ENCODE data around the gene TRPC4. TPM values are rescaled to one million over a fixed set of nuclear protein-coding genes. Genes with fewer than 3 reads are reported as not detected.
A peak's percentile ranks its signal among the peaks of the same experiment; 100 is the strongest.

TRPC4 gene
- polyA plus RNA-seq, 1 donor from 2014 or later = 8.8 TPM

DNA sequence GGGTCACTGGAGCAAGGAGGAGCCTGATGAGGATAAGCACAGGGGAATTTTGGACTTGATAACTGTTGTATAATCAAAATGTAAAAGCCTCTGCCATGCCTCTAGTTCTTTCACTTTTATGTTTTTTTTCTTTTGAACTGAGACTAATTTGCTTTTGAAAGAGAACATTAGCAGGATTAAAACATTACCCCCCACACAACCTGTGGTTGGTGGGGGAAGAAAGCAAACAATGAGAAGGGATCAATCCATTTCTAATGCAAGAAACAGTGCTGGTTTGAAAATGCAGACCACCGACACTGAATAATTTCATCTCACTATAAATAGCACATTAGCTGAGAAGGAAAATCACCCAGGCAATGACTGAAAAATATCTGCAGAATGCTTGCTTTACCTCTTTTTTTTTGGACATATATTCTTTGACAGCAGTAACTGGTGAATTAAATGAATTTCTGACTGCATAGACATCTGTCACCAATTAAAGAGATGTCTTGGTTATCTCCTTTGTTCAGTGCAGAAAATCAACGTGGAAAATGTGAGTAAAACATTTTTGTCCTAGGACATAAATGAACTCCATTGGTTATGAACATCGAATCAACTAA lies 48.6 kb upstream of the TRPC4 start:
- peak overlapping the region; percentile 53 for H3K4me3 ChIP-seq (ENCODE audit: low read length)
- H3K4me2 ChIP-seq (ENCODE audit: low read length) = peak overlapping the region; percentile 58
- no peaks in the 10 kb centered on the region for H3K9me2 ChIP-seq (ENCODE audit: insufficient read depth, low read length)
- peak overlapping the region; percentile 84 for H3K27ac ChIP-seq (ENCODE audit: low read length)
- H2AFZ ChIP-seq (ENCODE audit: low read depth, low read length) = peak overlapping the region; percentile 37
- TF ChIP-seq EP300 (conservative IDR thresholded peaks at IDR 0.05; ENCODE audit: poor library complexity, severe bottlenecking) = peak; percentile 79
- peak; percentile 52 for TF ChIP-seq RAD21 (conservative IDR thresholded peaks at IDR 0.05)
- no peak for TF ChIP-seq MXI1 (conservative IDR thresholded peaks at IDR 0.05; ENCODE audit: poor library complexity, severe bottlenecking)
- TF ChIP-seq, protein P1, sequence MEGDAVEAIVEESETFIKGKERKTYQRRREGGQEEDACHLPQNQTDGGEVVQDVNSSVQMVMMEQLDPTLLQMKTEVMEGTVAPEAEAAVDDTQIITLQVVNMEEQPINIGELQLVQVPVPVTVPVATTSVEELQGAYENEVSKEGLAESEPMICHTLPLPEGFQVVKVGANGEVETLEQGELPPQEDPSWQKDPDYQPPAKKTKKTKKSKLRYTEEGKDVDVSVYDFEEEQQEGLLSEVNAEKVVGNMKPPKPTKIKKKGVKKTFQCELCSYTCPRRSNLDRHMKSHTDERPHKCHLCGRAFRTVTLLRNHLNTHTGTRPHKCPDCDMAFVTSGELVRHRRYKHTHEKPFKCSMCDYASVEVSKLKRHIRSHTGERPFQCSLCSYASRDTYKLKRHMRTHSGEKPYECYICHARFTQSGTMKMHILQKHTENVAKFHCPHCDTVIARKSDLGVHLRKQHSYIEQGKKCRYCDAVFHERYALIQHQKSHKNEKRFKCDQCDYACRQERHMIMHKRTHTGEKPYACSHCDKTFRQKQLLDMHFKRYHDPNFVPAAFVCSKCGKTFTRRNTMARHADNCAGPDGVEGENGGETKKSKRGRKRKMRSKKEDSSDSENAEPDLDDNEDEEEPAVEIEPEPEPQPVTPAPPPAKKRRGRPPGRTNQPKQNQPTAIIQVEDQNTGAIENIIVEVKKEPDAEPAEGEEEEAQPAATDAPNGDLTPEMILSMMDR (IDR thresholded peaks at IDR 0.05; ENCODE audit: poor library complexity, severe bottlenecking) = no peak
- no peak for TF ChIP-seq TAF1 (IDR thresholded peaks at IDR 0.05; ENCODE audit: low read depth)
- TF ChIP-seq EZH2 (IDR thresholded peaks at IDR 0.05; ENCODE audit: borderline replicate concordance, insufficient read depth, low read length, poor library complexity, severe bottlenecking) = no peak
- TF ChIP-seq, protein P2, sequence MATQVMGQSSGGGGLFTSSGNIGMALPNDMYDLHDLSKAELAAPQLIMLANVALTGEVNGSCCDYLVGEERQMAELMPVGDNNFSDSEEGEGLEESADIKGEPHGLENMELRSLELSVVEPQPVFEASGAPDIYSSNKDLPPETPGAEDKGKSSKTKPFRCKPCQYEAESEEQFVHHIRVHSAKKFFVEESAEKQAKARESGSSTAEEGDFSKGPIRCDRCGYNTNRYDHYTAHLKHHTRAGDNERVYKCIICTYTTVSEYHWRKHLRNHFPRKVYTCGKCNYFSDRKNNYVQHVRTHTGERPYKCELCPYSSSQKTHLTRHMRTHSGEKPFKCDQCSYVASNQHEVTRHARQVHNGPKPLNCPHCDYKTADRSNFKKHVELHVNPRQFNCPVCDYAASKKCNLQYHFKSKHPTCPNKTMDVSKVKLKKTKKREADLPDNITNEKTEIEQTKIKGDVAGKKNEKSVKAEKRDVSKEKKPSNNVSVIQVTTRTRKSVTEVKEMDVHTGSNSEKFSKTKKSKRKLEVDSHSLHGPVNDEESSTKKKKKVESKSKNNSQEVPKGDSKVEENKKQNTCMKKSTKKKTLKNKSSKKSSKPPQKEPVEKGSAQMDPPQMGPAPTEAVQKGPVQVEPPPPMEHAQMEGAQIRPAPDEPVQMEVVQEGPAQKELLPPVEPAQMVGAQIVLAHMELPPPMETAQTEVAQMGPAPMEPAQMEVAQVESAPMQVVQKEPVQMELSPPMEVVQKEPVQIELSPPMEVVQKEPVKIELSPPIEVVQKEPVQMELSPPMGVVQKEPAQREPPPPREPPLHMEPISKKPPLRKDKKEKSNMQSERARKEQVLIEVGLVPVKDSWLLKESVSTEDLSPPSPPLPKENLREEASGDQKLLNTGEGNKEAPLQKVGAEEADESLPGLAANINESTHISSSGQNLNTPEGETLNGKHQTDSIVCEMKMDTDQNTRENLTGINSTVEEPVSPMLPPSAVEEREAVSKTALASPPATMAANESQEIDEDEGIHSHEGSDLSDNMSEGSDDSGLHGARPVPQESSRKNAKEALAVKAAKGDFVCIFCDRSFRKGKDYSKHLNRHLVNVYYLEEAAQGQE (IDR thresholded peaks at IDR 0.05; ENCODE audit: borderline replicate concordance) = peak; percentile 12
- TF ChIP-seq POLR2AphosphoS5 (IDR thresholded peaks at IDR 0.05) = peak; percentile 20
- TF ChIP-seq SMC3 (conservative IDR thresholded peaks at IDR 0.05; ENCODE audit: poor library complexity) = no peak
- no peaks in the 10 kb centered on the region for H4K20me1 ChIP-seq (ENCODE audit: insufficient read depth)
- no peaks in the 10 kb centered on the region for H3K27me3 ChIP-seq (ENCODE audit: insufficient read depth, low read depth, low read length)
- no peaks in the 10 kb centered on the region for H3K36me3 ChIP-seq (ENCODE audit: insufficient read depth, low read length)
- no peaks in the 10 kb centered on the region for H3K9me3 ChIP-seq (ENCODE audit: low read length)
- H3K79me2 ChIP-seq (replicated peaks; ENCODE audit: insufficient read depth, low read length) = no peaks in the 10 kb centered on the region
- H3F3A ChIP-seq (ENCODE audit: insufficient read depth, low read length, poor library complexity, severe bottlenecking) = peaks cover 4% of the 10 kb centered on the region
- H3K9ac ChIP-seq (ENCODE audit: low read length) = peak overlapping the region; percentile 53

DNA sequence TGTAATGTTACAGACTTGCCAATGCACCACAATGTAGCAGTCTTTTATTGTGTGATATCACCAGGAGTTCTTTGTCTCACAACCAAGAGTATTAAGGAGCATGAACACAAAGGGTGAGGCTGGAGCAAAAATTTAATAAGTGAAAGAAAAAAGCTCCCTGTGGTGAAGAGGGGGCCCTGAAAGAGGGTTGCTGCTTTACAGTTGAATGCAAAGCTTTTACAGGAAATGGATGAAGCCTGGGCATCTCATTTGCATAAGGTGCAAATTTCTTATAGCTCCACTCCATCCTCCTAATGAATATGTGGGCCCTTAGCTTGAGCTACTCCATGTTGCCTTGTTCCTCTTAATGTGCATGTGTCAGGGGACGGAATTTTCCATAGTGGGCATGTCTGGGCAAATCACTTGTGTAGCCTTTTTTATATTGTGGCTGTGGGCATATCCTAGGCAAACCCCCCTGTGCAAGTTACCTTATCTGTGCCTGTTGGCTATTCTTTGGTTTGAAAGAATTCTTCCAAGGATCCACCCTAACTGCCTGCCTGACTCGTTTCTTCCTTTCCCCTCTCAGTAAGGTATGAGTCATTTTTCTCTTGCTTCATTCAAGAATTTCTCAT lies 45.3 kb upstream of the TRPC4 start:
- H3K4me2 ChIP-seq (ENCODE audit: low read length) = no peak overlapping the region
- H3K27ac ChIP-seq (ENCODE audit: low read length) = no peak overlapping the region
- no peaks in the 10 kb centered on the region for H4K20me1 ChIP-seq (ENCODE audit: insufficient read depth)
- H3K36me3 ChIP-seq (ENCODE audit: insufficient read depth, low read length) = no peaks in the 10 kb centered on the region
- no peaks in the 10 kb centered on the region for H3K27me3 ChIP-seq (ENCODE audit: insufficient read depth, low read depth, low read length)
- no peaks in the 10 kb centered on the region for H3K79me2 ChIP-seq (replicated peaks; ENCODE audit: insufficient read depth, low read length)
- H3F3A ChIP-seq (ENCODE audit: insufficient read depth, low read length, poor library complexity, severe bottlenecking) = peaks cover 4% of the 10 kb centered on the region
- TF ChIP-seq EZH2 (IDR thresholded peaks at IDR 0.05; ENCODE audit: borderline replicate concordance, insufficient read depth, low read length, poor library complexity, severe bottlenecking) = no peak
- no peak for TF ChIP-seq SMC3 (conservative IDR thresholded peaks at IDR 0.05; ENCODE audit: poor library complexity)
- no peak for TF ChIP-seq POLR2AphosphoS5 (IDR thresholded peaks at IDR 0.05)
- TF ChIP-seq, protein P1 (IDR thresholded peaks at IDR 0.05; ENCODE audit: poor library complexity, severe bottlenecking) = no peak
- TF ChIP-seq, protein P2 (IDR thresholded peaks at IDR 0.05; ENCODE audit: borderline replicate concordance) = no peak
- no peak for TF ChIP-seq RAD21 (conservative IDR thresholded peaks at IDR 0.05)
- no peak for TF ChIP-seq TAF1 (IDR thresholded peaks at IDR 0.05; ENCODE audit: low read depth)
- no peak for TF ChIP-seq EP300 (conservative IDR thresholded peaks at IDR 0.05; ENCODE audit: poor library complexity, severe bottlenecking)
- TF ChIP-seq MXI1 (conservative IDR thresholded peaks at IDR 0.05; ENCODE audit: poor library complexity, severe bottlenecking) = no peak
- no peak overlapping the region for H3K9ac ChIP-seq (ENCODE audit: low read length)
- H2AFZ ChIP-seq (ENCODE audit: low read depth, low read length) = peak overlapping the region; percentile 3
- H3K4me3 ChIP-seq (ENCODE audit: low read length) = no peak overlapping the region
- no peaks in the 10 kb centered on the region for H3K9me3 ChIP-seq (ENCODE audit: low read length)
- H3K9me2 ChIP-seq (ENCODE audit: insufficient read depth, low read length) = no peaks in the 10 kb centered on the region
